Measurements from ENCODE around the gene TRPV4.
"Not testable (repeated sequence)": the region's sequence is repeated elsewhere in the genome, so short reads cannot be mapped to it uniquely, and the experiment has no call there.

TRPV4 gene

GRCh38 chr12:109833307-109834189 lies at the start of gene TRPV4:
TRPV4 (minus strand) TSS chr12:109833398; CDS start chr12:109814796, 18,602 bp downstream.
- FAIRE-seq (no peak), DNase-seq (ENCODE audit: low spot score) (peak; percentile 72)

DNA sequence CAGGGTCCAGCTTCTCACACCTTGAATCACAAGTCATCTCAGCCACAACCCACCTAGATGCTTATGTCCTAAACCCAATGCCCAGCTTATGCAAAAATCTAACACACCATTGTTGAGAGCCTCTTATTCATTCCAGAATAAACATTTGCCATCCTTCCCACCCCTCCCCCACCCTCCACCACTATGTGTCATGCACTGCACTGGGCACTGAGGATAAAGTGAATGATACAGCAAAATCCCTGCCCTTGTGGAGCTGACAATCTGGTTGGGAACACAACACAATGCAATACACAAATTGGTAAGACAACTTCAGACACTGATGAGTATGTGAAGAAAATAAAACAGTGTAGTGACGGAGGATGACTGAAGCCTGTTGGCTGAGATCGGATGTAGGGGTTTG lies 48.6 kb upstream of the TRPV4 start:
- FAIRE-seq (no peak), DNase-seq (ENCODE audit: low spot score) (no peak)

- DNase-seq (ENCODE audit: low spot score) (no peak), FAIRE-seq (no peak)
These were observed 47.7 kb upstream of the TRPV4 start for GRCh38 chr12:109880938-109881337.

DNA sequence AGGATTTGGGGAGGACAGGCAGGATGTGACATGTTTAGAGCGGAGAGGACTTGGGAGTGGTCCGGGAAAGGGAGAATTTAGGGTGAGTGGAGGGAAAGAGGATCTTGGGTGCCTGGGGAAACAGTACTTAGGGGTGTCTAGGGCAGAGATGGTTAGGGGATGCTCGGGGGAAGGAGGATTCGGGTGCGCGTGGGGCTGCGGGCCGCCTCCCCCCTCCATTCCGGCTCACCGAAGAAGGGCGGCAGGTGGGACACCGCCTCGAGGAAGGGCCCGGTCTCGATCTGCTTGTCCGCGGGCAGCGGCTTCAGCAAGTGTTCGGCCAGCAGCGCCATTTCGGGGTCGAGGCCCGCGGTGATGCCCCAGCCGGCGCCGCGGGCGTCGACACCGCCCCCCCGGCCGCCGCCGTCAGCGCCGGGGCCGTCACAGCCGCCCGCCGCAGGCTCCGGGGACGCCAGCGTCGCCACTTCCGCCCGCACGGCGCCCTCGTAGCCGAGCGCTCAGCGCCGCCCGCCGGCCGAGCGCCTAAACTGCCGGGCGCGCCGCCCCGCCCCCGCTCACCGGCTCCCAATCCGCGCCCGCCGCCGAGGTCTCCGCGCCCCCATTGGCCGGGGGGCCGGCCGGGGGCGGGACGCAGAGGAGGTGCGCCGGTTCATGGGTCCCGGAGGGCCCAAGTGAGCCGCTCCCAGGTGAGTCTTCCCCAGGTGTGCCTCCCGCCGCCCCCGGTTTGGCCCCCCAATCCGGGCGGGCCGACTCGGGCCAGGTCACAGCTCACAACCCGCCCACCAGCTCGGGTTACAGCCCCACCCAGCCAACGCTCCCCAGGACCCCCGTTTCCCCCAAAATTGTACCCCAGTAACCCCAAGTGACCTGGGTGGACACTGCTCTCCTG lies 47.1 kb upstream of the TRPV4 start, which contains the start of gene GLTP:
Gene GLTP (minus strand): TSS at position 499 of the 889 bp plus-strand sequence. CDS start 167 bp downstream, at position 332.
- FAIRE-seq, result no peak
- peak; percentile 93 for DNase-seq (ENCODE audit: low spot score)

DNA sequence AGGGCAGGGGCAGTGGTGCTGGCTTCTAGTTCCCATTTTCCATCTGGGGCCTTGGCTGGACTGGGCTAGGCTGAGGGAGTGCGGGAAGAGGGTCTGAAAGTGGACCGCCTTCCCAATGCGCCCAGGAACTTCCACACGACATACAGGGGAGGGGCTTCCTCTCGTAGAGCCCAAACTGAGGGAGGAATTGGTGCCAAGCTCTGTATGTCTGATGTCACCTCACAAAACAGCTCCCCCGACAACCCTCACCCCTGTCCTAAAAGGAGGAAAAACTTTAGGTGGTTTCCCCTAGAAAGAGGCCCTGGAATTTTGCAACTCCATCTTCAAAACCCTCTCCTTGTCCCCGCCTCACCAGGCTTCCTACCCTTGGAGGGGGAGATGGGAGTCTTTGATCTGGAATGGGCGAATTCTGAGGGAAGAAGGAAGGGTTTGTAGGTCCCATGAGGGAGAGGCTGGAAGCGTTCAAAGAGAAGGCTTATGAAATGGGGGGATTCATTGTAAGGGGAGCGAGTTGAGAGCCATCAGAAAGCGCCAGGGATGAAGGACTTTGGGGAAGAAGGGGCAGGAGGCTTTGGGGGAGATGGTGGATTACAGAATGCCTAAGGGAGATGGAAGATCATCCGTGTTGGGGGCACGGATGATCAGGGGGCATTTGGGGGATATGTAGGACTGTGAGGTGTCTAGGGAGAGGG lies 46.3 kb upstream of the TRPV4 start:
- DNase-seq (ENCODE audit: low spot score) (peak; percentile 6), FAIRE-seq (no peak)

- no peak for FAIRE-seq
These were observed 45.6 kb upstream of the TRPV4 start for GRCh38 chr12:109878749-109879148.

GRCh38 chr12:109878247-109878625 lies 45.0 kb upstream of the TRPV4 start:
- FAIRE-seq (no peak), DNase-seq (ENCODE audit: low spot score) (no peak)

More at GRCh38 chr12:109878749-109879148, 45.6 kb upstream of the TRPV4 start:
- no peak for DNase-seq (ENCODE audit: low spot score)

DNA sequence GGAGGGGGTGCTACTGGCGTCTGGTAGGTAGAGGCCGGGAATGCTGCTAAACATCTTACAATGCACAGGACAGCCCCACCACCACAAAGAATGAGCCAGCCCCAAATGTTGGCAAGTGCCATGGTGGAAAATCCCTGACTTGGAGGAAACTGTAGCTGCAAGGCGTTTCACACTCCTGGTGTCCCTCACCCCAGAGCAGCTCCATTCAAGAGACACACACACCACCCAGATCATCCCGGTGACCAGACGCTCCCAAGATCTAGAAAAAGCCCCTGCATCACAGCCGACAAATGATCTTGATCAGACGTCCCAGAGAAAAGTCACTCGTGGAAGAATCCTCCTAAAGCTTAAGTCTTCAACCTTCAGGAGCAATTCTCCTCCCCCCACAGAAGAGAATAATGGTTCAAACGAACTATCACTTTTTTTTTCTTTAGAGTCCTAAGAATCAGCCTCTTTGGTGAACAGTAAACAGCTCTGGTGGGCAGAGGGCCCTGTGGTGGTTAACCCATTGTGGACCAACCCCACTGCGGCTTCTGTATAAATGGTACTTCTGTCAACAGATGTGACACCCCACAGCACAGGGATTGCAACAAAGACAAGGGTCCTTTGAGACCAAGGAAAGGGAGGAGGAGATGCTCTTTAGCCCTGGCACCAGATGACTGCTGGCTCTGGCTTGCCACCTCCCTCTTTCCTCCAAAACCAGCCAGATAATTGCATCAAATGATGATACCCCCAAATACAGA lies 44.5 kb upstream of the TRPV4 start:
- no peak for DNase-seq (ENCODE audit: low spot score)
- no peak for FAIRE-seq

- no peak for FAIRE-seq
- DNase-seq (ENCODE audit: low spot score), result no peak
These were observed 43.2 kb upstream of the TRPV4 start for GRCh38 chr12:109876406-109876805.

GRCh38 chr12:109875572-109876131 lies 42.5 kb upstream of the TRPV4 start:
- DNase-seq (ENCODE audit: low spot score), result no peak

DNA sequence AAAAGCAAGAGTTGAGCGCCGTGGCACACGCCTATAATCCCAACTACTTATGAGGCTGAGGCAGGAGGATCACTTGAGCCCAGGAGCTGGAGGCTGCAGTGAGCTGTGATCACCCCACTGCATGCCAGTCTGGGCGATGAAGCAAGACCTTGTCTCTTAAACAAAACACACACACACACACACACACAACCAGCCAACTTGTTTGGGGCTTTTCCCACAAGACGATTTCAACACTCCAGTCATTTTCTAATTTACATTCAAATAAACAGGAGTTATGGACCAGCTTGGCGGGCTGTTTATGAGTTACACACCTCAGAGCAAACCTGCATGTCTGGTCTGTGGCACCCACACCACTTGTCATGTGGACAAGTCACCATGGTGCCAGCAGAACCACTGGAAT lies 40.5 kb upstream of the TRPV4 start:
- FAIRE-seq (no peak), DNase-seq (ENCODE audit: low spot score) (no peak)

More at GRCh38 chr12:109875572-109876131, 42.5 kb upstream of the TRPV4 start:
- no peak for FAIRE-seq

- no peak for FAIRE-seq
- no peak for DNase-seq (ENCODE audit: low spot score)
These were observed 38.6 kb upstream of the TRPV4 start for GRCh38 chr12:109871668-109872314.

DNA sequence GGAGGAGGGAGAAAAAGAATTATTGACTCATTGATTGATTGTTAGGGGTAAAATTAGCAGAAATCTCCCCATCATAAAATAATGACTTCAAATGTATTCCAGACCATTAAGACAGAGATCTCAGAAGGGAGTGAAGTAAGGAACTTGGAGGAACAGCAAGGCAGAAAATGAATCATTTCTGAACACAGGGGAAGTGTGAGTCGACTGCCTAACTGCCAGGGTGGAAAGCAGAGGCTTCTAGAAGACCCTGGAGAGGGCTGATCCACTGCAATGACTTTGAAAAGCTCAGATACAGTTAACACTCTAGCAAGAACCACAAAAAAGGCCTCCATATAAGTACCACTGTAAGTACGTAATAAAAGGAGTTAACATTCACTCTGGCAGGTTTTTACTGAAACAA lies 37.5 kb upstream of the TRPV4 start:
- FAIRE-seq, result no peak
- no peak for DNase-seq (ENCODE audit: low spot score)

DNA sequence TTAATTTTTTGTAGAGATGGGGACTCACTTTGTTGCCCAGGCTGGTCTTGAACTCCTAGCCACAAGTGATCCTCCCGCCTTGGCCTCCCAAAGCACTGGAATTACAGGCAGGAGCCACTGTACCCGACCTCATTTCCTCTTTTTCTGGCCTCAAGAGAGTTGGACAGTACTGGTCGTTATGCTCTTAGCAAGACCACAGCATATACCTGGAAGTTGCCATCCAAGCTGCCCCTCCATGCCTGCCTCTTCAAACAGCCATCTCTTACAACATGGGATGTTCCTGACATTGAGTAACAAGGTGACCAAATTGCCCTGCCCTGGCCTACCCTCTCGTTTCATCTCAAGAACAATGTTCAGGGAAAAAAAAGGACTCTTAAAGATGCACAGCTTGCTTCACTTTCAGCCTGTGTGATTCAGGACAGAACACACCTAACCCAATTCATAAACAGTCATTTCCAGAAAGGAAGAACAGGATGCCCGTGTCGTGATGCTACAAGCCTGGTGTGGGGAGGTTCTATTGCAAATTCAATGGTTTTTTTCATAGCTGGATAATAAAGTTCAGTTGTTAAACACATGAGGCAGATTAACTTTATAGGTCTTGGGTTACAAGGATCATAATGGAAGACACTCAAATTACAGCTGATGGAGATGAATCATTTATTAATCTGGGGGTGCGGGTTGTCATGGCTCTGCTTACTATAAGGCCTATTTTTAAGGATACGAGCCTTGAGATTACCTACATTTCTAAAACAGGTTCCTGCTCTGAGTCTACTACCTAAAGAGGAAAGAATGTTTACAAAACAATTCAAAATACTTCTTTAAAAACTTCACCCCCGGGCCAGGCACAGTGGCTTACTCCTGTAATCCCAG lies 35.2 kb upstream of the TRPV4 start:
- no peak for DNase-seq (ENCODE audit: low spot score)
- no peak for FAIRE-seq

DNA sequence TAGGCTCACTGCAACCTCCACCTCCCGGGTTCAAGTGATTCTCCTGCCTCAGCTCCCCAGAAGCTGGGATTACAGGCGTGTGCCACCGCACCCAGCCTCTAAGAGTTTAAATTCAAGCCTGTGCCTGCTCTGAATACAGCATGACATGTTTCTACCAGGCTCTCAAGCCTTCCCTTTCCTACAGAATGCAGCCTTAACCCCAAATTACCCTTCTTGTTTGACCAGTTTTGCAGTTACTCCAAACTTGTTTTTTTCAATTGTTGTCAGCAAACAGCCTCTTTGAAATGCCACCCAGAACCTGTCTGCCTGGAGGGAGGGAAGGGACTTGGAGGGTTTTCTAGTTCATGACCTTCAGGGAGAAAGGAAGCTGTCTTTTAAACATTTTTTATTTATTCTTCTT lies 31.7 kb upstream of the TRPV4 start:
- DNase-seq (ENCODE audit: low spot score), result no peak
- no peak for FAIRE-seq

DNA sequence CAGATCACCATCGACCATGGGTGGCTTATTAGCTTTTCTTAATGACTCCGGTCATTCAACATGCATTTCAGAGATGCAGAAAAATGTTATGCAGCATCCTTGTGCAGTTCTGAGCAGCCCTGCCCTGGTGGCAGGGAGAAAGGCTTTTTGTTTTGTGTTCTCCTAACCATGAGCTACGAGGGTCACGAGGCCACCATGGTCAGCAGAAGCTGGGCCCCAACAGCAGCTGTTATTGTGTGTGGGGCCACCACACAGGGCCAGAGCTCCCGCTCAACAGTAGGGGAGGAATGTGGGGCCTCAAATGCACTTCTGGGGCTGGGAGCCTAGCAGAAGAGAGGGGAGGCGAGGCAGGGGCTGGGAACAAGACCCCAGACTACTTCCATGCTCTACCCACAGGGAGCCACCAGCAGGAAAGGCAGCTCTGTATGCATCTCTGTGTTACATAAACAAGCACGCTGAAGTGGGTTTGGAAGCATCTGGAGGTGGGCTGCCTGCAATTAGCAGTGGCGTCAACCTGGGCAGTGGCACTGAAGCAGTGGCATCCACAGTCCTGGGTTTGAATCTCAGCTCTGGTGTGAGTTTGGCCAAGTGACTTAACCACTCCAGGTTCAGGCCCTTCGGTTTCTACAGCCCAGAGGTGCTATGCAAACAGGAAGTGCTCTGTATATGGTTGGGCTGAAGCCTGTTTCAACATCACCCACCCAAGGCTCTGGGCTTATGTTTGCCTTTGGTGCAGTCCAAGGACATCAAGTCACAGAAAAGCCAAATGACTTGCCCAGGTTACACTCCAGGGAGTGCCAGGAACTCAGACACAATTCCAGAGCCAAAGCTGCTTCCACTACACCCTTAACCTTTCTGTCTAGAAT lies 30.9 kb upstream of the TRPV4 start:
- no peak for FAIRE-seq

GRCh38 chr12:109862491-109862890 lies 29.3 kb upstream of the TRPV4 start:
- DNase-seq (ENCODE audit: low spot score); FAIRE-seq: not testable (repeated sequence)

More for the DNA sequence above, 30.9 kb upstream of the TRPV4 start:
- DNase-seq (ENCODE audit: low spot score), result no peak

All from urothelium cell line (cell line).